Ectodermal cell (in vitro differentiated cells): ENCODE results near the gene PACS1.
A peak's percentile ranks its signal among the peaks of the same experiment; 100 is the strongest.

Experiments used
- H3K27ac ChIP-seq: 2 replicates; pipeline ENCODE4 v1.7.0; 2013; ENCODE audit warnings: mild to moderate bottlenecking, low read depth, low read length; ENCODE audit not compliant: insufficient read depth, poor library complexity, severe bottlenecking
- H3K27me3 ChIP-seq: 2 replicates; pipeline ENCODE4 v1.7.0; 2013; ENCODE audit warnings: mild to moderate bottlenecking, low read length; ENCODE audit not compliant: insufficient read depth, control insufficient read depth, poor library complexity, severe bottlenecking
- H3K36me3 ChIP-seq: one replicate; pipeline ENCODE4 v1.7.0; 2013; ENCODE audit warnings: low read length; ENCODE audit not compliant: control insufficient read depth, insufficient read depth
- H3K4me1 ChIP-seq: one replicate; pipeline ENCODE4 v1.7.0; 2013; ENCODE audit warnings: low read length; ENCODE audit not compliant: control insufficient read depth, insufficient read depth
- H3K4me3 ChIP-seq: 2 replicates; pipeline ENCODE4 v1.7.0; 2013; ENCODE audit warnings: low read depth, low read length, control low read depth; ENCODE audit not compliant: insufficient read depth
- H3K9me3 ChIP-seq: 2 replicates; pipeline ENCODE4 v1.7.0; 2013; ENCODE audit warnings: mild to moderate bottlenecking, low read length, moderate library complexity; ENCODE audit not compliant: control insufficient read depth
- WGBS, 2 experiments: methylation state at CpG; one replicate each; pipeline ENCODE4 v1.1.7; 2013; ENCODE audit warnings: missing lambda C conversion rate in 2 of 2; 5-methylcytosine and 5-hydroxymethylcytosine counted together

The PACS1 gene

GRCh38 chr11:66263231-66263630 is 193.2 kb downstream of the PACS1 start:
- 97 to 98% methylated on average over 4 of the region's 4 CpGs for WGBS, 2 experiments

DNA sequence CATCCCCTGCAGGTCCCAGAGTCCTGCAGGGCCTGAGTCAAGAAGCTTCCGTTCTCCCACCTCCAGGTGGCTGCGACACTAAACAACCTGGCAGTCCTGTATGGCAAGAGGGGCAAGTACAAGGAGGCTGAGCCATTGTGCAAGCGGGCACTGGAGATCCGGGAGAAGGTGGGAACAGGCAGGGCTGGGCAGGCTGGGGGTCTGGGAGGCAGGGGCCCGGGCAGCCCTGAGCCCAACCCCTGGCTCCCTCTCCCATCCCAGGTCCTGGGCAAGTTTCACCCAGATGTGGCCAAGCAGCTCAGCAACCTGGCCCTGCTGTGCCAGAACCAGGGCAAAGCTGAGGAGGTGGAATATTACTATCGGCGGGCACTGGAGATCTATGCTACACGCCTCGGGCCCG is 193.7 kb downstream of the PACS1 start:
- peaks cover 31% of the 10 kb centered on the region for H3K36me3 ChIP-seq
- no peak overlapping the region for H3K27ac ChIP-seq
- WGBS, 2 experiments, result 95 to 98% methylated on average over 10 of the region's 10 CpGs
- H3K4me1 ChIP-seq, result no peaks in the 10 kb centered on the region
- H3K9me3 ChIP-seq, result no peaks in the 10 kb centered on the region
- H3K4me3 ChIP-seq, result no peak overlapping the region
- H3K27me3 ChIP-seq, result no peaks in the 10 kb centered on the region

More at GRCh38 chr11:66263231-66263630, 193.2 kb downstream of the PACS1 start:
- H3K27ac ChIP-seq, result no peak overlapping the region
- peaks cover 31% of the 10 kb centered on the region for H3K36me3 ChIP-seq
- no peaks in the 10 kb centered on the region for H3K9me3 ChIP-seq
- H3K27me3 ChIP-seq, result no peaks in the 10 kb centered on the region
- no peaks in the 10 kb centered on the region for H3K4me1 ChIP-seq
- H3K4me3 ChIP-seq, result no peak overlapping the region

GRCh38 chr11:66264383-66264782 is 194.3 kb downstream of the PACS1 start:
- WGBS, 2 experiments, result 92 to 93% methylated on average over 8 of the region's 8 CpGs
- Histone ChIP-seq H3K4me1 (no peaks in the 10 kb centered on the region), H3K9me3 (no peaks in the 10 kb centered on the region), H3K4me3 (no peak overlapping the region), H3K27me3 (no peaks in the 10 kb centered on the region), H3K27ac (no peak overlapping the region), H3K36me3 (peaks cover 31% of the 10 kb centered on the region)

DNA sequence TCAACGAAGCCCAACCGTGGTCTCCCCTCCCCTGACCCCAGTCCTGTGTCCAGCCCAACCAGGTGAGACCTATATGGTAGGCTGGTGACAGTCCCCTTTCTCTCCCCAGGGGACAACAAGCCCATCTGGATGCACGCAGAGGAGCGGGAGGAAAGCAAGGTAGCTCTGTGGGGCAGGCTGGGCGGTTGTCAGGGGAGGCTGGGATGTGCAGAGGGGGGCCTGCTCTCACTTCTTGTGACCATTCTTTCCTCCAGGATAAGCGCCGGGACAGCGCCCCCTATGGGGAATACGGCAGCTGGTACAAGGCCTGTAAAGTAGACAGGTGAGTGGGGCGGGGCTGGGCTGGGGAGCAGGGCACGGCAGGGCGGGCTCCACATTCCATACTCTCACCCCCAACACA is 194.8 kb downstream of the PACS1 start:
- Histone ChIP-seq H3K4me3 (no peak overlapping the region), H3K27me3 (no peaks in the 10 kb centered on the region), H3K9me3 (no peaks in the 10 kb centered on the region), H3K27ac (no peak overlapping the region), H3K36me3 (peaks cover 31% of the 10 kb centered on the region), H3K4me1 (no peaks in the 10 kb centered on the region)
- WGBS, 2 experiments, result 78 to 81% methylated on average over 12 of the region's 12 CpGs

GRCh38 chr11:66265531-66266377 is 195.7 kb downstream of the PACS1 start:
- WGBS, 2 experiments, result 97% methylated on average over 26 of the region's 26 CpGs
- no peak overlapping the region for H3K4me3 ChIP-seq
- no peaks in the 10 kb centered on the region for H3K27me3 ChIP-seq
- H3K4me1 ChIP-seq, result no peaks in the 10 kb centered on the region
- no peak overlapping the region for H3K27ac ChIP-seq
- peaks cover 31% of the 10 kb centered on the region for H3K36me3 ChIP-seq
- H3K9me3 ChIP-seq, result no peaks in the 10 kb centered on the region

DNA sequence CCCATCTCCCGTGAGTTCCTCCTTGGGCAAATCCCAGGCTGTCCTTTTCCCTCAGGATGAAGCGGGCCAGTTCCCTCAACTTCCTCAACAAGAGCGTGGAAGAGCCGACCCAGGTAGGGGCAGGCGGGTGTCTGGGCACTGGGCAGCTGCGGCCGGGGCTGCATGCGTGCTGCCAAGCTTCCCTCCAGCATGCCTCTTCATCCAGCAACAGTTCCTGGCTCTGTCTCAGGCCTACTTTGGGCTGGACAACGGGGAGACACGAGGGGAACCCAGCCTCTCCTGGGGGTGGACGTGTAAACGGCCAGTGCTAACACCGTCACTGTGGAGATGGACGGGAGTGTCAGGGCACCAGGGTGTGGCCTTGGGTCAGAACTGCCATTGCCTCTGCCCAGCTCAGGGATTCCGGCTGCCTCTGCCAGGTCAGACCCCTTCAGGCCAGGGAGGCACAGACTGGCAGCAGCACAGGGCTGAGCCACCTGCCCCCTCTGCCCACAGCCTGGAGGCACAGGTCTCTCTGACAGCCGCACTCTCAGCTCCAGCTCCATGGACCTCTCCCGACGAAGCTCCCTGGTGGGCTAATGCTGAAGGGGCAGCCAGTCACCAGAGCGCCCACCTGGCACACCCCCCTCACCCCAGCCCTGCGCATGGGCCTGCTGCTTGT is 196.4 kb downstream of the PACS1 start:
- no peaks in the 10 kb centered on the region for H3K4me1 ChIP-seq
- no peaks in the 10 kb centered on the region for H3K27me3 ChIP-seq
- peak overlapping the region; percentile 98 for H3K4me3 ChIP-seq
- H3K27ac ChIP-seq, result no peak overlapping the region
- peaks cover 24% of the 10 kb centered on the region for H3K36me3 ChIP-seq
- H3K9me3 ChIP-seq, result no peaks in the 10 kb centered on the region
- 92 to 94% methylated on average over 20 of the region's 20 CpGs for WGBS, 2 experiments

- peak overlapping the region; percentile 98 for H3K4me3 ChIP-seq
- 29 to 30% methylated on average over 13 of the region's 13 CpGs for WGBS, 2 experiments
- no peak overlapping the region for H3K27ac ChIP-seq
- no peaks in the 10 kb centered on the region for H3K27me3 ChIP-seq
- H3K36me3 ChIP-seq, result peaks cover 26% of the 10 kb centered on the region
- H3K4me1 ChIP-seq, result no peaks in the 10 kb centered on the region
- no peaks in the 10 kb centered on the region for H3K9me3 ChIP-seq
Observed at GRCh38 chr11:66267039-66267378, 196.9 kb downstream of the PACS1 start.

- H3K36me3 ChIP-seq, result peaks cover 31% of the 10 kb centered on the region
Observed at GRCh38 chr11:66267379-66268243, 197.5 kb downstream of the PACS1 start.

DNA sequence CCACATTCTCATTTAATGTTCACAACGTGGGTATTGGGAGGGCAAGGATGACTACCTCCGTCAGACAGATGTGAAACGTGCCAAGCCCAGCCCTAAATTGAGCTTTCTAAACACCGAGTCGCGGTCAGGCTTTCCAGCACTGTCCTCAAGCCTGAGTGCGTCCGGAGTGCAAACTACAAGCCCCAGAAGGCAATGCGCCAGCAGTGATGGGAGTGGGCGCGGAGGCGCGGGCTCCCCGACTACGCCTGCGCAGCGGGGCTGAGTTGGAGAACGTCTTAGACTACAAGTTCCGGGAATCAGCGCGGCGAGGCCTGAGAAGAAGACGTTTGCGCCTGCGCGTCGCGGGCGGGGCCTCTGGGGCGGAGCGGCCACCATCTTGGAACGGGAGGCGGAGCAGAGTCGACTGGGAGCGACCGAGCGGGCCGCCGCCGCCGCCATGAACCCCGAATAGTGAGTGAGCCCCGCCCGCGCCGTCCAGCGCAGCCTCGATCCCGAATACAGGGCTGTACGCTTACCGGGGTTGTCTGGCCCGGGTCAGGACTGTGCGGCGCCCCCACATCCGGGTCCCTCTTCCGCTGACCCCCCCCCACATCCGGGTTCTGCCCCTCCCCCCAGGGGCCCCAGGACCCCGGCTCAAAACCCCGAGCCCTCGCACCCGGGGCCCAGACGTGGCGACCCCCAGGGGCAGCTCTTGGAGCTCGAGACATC is 198.3 kb downstream of the PACS1 start, which contains the start of gene RAB1B:
Gene RAB1B (plus strand): TSS at position 396 of the 708 bp plus-strand sequence. CDS start 41 bp downstream, at position 437.
- WGBS, 2 experiments, result 0% methylated on average over 63 to 64 of the region's 64 CpGs
- H3K36me3 ChIP-seq, result peaks cover 31% of the 10 kb centered on the region
- H3K4me1 ChIP-seq, result no peaks in the 10 kb centered on the region
- H3K27me3 ChIP-seq, result no peaks in the 10 kb centered on the region
- H3K27ac ChIP-seq, result peak within 1 kb of the TSS; percentile 71
- no peaks in the 10 kb centered on the region for H3K9me3 ChIP-seq
- peak within 1 kb of the TSS; percentile 98 for H3K4me3 ChIP-seq

More at GRCh38 chr11:66267379-66268243, 197.5 kb downstream of the PACS1 start:
- Histone ChIP-seq H3K4me3 (peak overlapping the region; percentile 98), H3K9me3 (no peaks in the 10 kb centered on the region), H3K27me3 (no peaks in the 10 kb centered on the region), H3K27ac (peak overlapping the region; percentile 64), H3K4me1 (no peaks in the 10 kb centered on the region)
- 1 to 2% methylated on average over 61 of the region's 61 CpGs for WGBS, 2 experiments
